Measurements from ENCODE around the gene AGRN. TPM values are rescaled to one million over a fixed set of nuclear protein-coding genes. Genes with fewer than 3 reads are reported as not detected.

AGRN gene
- polyA plus RNA-seq, 3 donors, result 0.06 to 4.7 (median 0.43) TPM

GRCh38 chr1:991895-992294 lies 28.0 kb upstream of the AGRN start:
- H3K4me3 ChIP-seq (replicated peaks in 1 of 3; ENCODE audit: low read depth in 2 of 3, low read length in 3 of 3), result no peak overlapping the region
- no peaks in the 10 kb centered on the region for H3K79me2 ChIP-seq (ENCODE audit: insufficient read depth, low read length)
- WGBS (ENCODE audit: insufficient coverage), result 100% methylated on average over 1 of the region's 10 CpGs
- DNase-seq, result no peak
- intact Hi-C loops (cut with micrococcal nuclease), result no loop called here
- no peaks in the 10 kb centered on the region for H4K20me1 ChIP-seq (ENCODE audit: insufficient read depth, low read length)
- H3K27me3 Mint-ChIP-seq (ENCODE audit: low read depth in 3 of 3), result peaks cover 51 to 78% (median 66%) of the 10 kb centered on the region in 3 donors
- H3K9me3 Mint-ChIP-seq, result peaks cover 14 to 39% (median 31%) of the 10 kb centered on the region in 7 donors
- peak overlapping the region in 1 of 2 donors; percentile 1 for H3K4me3 Mint-ChIP-seq
- H3K27ac Mint-ChIP-seq, result no peak overlapping the region
- H3K9me3 ChIP-seq (replicated peaks in 1 of 2; ENCODE audit: control insufficient read depth in 1 of 2, insufficient read depth in 1 of 2, low read length in 2 of 2), result peaks cover 14 to 22% of the 10 kb centered on the region in 2 donors
- H3K4me2 ChIP-seq (replicated peaks; ENCODE audit: extremely low read depth, low read length, poor library complexity, severe bottlenecking), result no peak overlapping the region
- H3K36me3 ChIP-seq (replicated peaks in 1 of 2; ENCODE audit: control insufficient read depth in 1 of 2, insufficient read depth in 2 of 2, low read length in 2 of 2), result no peaks in the 10 kb centered on the region
- peaks cover 0 to 2% of the 10 kb centered on the region in 2 donors for H3K36me3 Mint-ChIP-seq
- no peak overlapping the region for H2AFZ ChIP-seq (ENCODE audit: insufficient read depth, low read depth, low read length, poor library complexity, severe bottlenecking)
- peaks cover 2 to 32% of the 10 kb centered on the region in 2 donors for H3K27me3 ChIP-seq (ENCODE audit: control insufficient read depth in 2 of 2, insufficient read depth in 2 of 2, low read length in 2 of 2)
- TF ChIP-seq, protein P1, sequence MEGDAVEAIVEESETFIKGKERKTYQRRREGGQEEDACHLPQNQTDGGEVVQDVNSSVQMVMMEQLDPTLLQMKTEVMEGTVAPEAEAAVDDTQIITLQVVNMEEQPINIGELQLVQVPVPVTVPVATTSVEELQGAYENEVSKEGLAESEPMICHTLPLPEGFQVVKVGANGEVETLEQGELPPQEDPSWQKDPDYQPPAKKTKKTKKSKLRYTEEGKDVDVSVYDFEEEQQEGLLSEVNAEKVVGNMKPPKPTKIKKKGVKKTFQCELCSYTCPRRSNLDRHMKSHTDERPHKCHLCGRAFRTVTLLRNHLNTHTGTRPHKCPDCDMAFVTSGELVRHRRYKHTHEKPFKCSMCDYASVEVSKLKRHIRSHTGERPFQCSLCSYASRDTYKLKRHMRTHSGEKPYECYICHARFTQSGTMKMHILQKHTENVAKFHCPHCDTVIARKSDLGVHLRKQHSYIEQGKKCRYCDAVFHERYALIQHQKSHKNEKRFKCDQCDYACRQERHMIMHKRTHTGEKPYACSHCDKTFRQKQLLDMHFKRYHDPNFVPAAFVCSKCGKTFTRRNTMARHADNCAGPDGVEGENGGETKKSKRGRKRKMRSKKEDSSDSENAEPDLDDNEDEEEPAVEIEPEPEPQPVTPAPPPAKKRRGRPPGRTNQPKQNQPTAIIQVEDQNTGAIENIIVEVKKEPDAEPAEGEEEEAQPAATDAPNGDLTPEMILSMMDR (IDR thresholded peaks at IDR 0.05), result no peak
- H3K9ac ChIP-seq (ENCODE audit: insufficient read depth, low read length, poor library complexity, severe bottlenecking), result no peak overlapping the region
- peaks cover 3% of the 10 kb centered on the region for H3K4me1 Mint-ChIP-seq
- no peaks in the 10 kb centered on the region for H3K4me1 ChIP-seq (ENCODE audit: control insufficient read depth in 1 of 2, insufficient read depth in 2 of 2, low read length in 2 of 2)
- no peak overlapping the region for H3K27ac ChIP-seq (ENCODE audit: low read depth in 1 of 2, low read length in 2 of 2)

- Mint-ChIP-seq H3K4me1 (peaks cover 4% of the 10 kb centered on the region), H3K36me3 (peaks cover 0 to 2% of the 10 kb centered on the region in 2 donors), H3K27me3 (ENCODE audit: low read depth in 3 of 3) (peaks cover 54 to 81% (median 68%) of the 10 kb centered on the region in 3 donors), H3K4me3 (no peak overlapping the region), H3K27ac (no peak overlapping the region), H3K9me3 (peaks cover 14 to 39% (median 32%) of the 10 kb centered on the region in 7 donors)
- Histone ChIP-seq H3K9ac (ENCODE audit: insufficient read depth, low read length, poor library complexity, severe bottlenecking) (no peak overlapping the region), H3K27ac (ENCODE audit: low read depth in 1 of 2, low read length in 2 of 2) (no peak overlapping the region), H3K4me1 (ENCODE audit: control insufficient read depth in 1 of 2, insufficient read depth in 2 of 2, low read length in 2 of 2) (no peaks in the 10 kb centered on the region), H3K36me3 (replicated peaks in 1 of 2; ENCODE audit: control insufficient read depth in 1 of 2, insufficient read depth in 2 of 2, low read length in 2 of 2) (no peaks in the 10 kb centered on the region), H3K79me2 (ENCODE audit: insufficient read depth, low read length) (no peaks in the 10 kb centered on the region), H3K4me2 (replicated peaks; ENCODE audit: extremely low read depth, low read length, poor library complexity, severe bottlenecking) (no peak overlapping the region), H2AFZ (ENCODE audit: insufficient read depth, low read depth, low read length, poor library complexity, severe bottlenecking) (no peak overlapping the region), H4K20me1 (ENCODE audit: insufficient read depth, low read length) (peaks cover 1% of the 10 kb centered on the region), H3K4me3 (replicated peaks in 1 of 3; ENCODE audit: low read depth in 2 of 3, low read length in 3 of 3) (no peak overlapping the region), H3K27me3 (ENCODE audit: control insufficient read depth in 2 of 2, insufficient read depth in 2 of 2, low read length in 2 of 2) (peaks cover 6 to 37% of the 10 kb centered on the region in 2 donors), H3K9me3 (replicated peaks in 1 of 2; ENCODE audit: control insufficient read depth in 1 of 2, insufficient read depth in 1 of 2, low read length in 2 of 2) (peaks cover 18 to 22% of the 10 kb centered on the region in 2 donors)
- TF ChIP-seq, protein P1 (IDR thresholded peaks at IDR 0.05), result no peak
- DNase-seq, result no peak
- no CpG with 5 or more reads among the region's 7 CpGs for WGBS (ENCODE audit: insufficient coverage)
- intact Hi-C loops (cut with micrococcal nuclease), result no loop called here
Measured at GRCh38 chr1:992362-992761, 27.6 kb upstream of the AGRN start.

All from CD14-positive monocyte (primary cell).